Aorta (tissue), 4 donors: ENCODE measurements around the gene THBD. TPM values are rescaled to one million over a fixed set of nuclear protein-coding genes. Genes with fewer than 3 reads are reported as not detected.

Experiments
- polyA plus RNA-seq, 2 donors: library from polyadenylated mRNA; stranded (reverse); fragments of 200-250 nt; gene quantifications; one replicate each; pipeline ENCODE4 v1.2.3, GENCODE V29; 2013
- total RNA-seq, 2 donors: library from RNA; stranded (reverse); fragmentation: NEBNext Ultra II Directional; extraction: Animal tissue kit (Norgen Biotek cat#: 25700); gene quantifications; one replicate each; pipeline ENCODE4 v1.2.1, GENCODE V29; 2021
- donor health status: healthy with polysubstance abuse.
- donor health status: Bipolar disorder and iron deficiency.
- donor health status: DM: no; HTN: no; CAD: no.
- donor health status: DM: yes; HTN: yes; CAD: no.

The THBD gene
- total and polyA plus RNA-seq, 4 donors: 8.5 to 79.8 (median 53.7) TPM

Other genes starting within 250 kb of the THBD start
- gene SSTR4, start 14.4 kb downstream of the THBD start, total RNA-seq: not detected
- gene SSTR4, start 14.4 kb downstream of the THBD start, polyA plus RNA-seq: not detected
- 100 to 1,000 TPM; 123 to 160 TPM for gene CD93, start 36.7 kb upstream of the THBD start, total RNA-seq
- 1 to 10 TPM; 5.7 to 8.4 TPM for gene CD93, start 36.7 kb upstream of the THBD start, polyA plus RNA-seq